HepG2 (cell line): Measurements from ENCODE around the gene HELZ. TPM values are rescaled to one million over a fixed set of nuclear protein-coding genes. Genes with fewer than 3 reads are reported as not detected.

Experiments used
- ARNTL ChIP-seq: sonication (generic); formaldehyde crosslinking; IDR thresholded peaks from 2 replicates; pipeline ENCODE4 v1.4.0; 2020; ENCODE audit warnings: mild to moderate bottlenecking, missing genetic modification reagents
- BCL3 ChIP-seq: sonication (generic); formaldehyde crosslinking; IDR thresholded peaks from 2 replicates; pipeline ENCODE4 v1.5.1; 2020; ENCODE audit warnings: mild to moderate bottlenecking, missing genetic modification reagents, moderate library complexity
- CENPX ChIP-seq: sonication (generic); formaldehyde crosslinking; IDR thresholded peaks from 2 replicates; pipeline ENCODE4 v1.9.0; 2021; ENCODE audit warnings: mild to moderate bottlenecking, missing genetic modification reagents, moderate library complexity
- EZH2 ChIP-seq: conservative IDR thresholded peaks from 2 replicates; pipeline ENCODE4 v1.6.1; 2012; ENCODE audit warnings: mild to moderate bottlenecking, low read depth, low read length, moderate library complexity
- FOSL2 ChIP-seq: sonication (generic); formaldehyde crosslinking; IDR thresholded peaks from 2 replicates; pipeline ENCODE4 v1.4.0; 2020; ENCODE audit warnings: missing genetic modification reagents
- HDAC1 ChIP-seq: sonication (generic); formaldehyde crosslinking; IDR thresholded peaks from 2 replicates; pipeline ENCODE4 v1.5.1; 2020; ENCODE audit warnings: mild to moderate bottlenecking, missing genetic modification reagents
- HDAC6 ChIP-seq: fragments of 200-600 bp; sonication (generic); IDR thresholded peaks from 2 replicates; pipeline ENCODE4 v1.7.0; 2017; ENCODE audit warnings: mild to moderate bottlenecking, antibody characterized with exemption, low read length, low read depth
- MTF2 ChIP-seq: sonication (generic); formaldehyde crosslinking; IDR thresholded peaks from 2 replicates; pipeline ENCODE4 v1.5.0; 2020; ENCODE audit warnings: missing genetic modification reagents, borderline replicate concordance
- NBN ChIP-seq: fragments of 450-650 bp; conservative IDR thresholded peaks from 2 replicates; pipeline ENCODE4 v1.6.1; 2017
- NFKB2 ChIP-seq: sonication (generic); formaldehyde crosslinking; IDR thresholded peaks from 2 replicates; pipeline ENCODE4 v1.4.0; 2020; ENCODE audit warnings: missing genetic modification reagents, borderline replicate concordance
- NFRKB ChIP-seq: fragments of 450-650 bp; IDR thresholded peaks from 2 replicates; pipeline ENCODE4 v1.6.1; 2017
- TAF15 ChIP-seq: fragments of 200-400 bp; formaldehyde crosslinking; IDR thresholded peaks from one replicate; pipeline ENCODE4 v1.6.1; 2018; ENCODE audit warnings: mild to moderate bottlenecking, low read depth, low read length; ENCODE audit not compliant: poor library complexity, severe bottlenecking
- TEAD3 ChIP-seq: optimal IDR thresholded peaks from 2 replicates; pipeline ENCODE3; 2016; ENCODE audit warnings: borderline replicate concordance
- ZNF142 ChIP-seq: sonication (generic); formaldehyde crosslinking; IDR thresholded peaks from 2 replicates; pipeline ENCODE4 v1.4.0; 2020; ENCODE audit warnings: missing genetic modification reagents
- ZNF251 ChIP-seq: sonication (generic); formaldehyde crosslinking; IDR thresholded peaks from 2 replicates; pipeline ENCODE4 v1.9.0; 2021; ENCODE audit warnings: mild to moderate bottlenecking, missing genetic modification reagents
- ZNF296 ChIP-seq: sonication (generic); formaldehyde crosslinking; conservative IDR thresholded peaks from 2 replicates; pipeline ENCODE4 v1.5.0; 2020; ENCODE audit warnings: mild to moderate bottlenecking, missing genetic modification reagents
- ZNF530 ChIP-seq: sonication (generic); formaldehyde crosslinking; IDR thresholded peaks from 2 replicates; pipeline ENCODE4 v1.5.0; 2020; ENCODE audit warnings: low read depth, mild to moderate bottlenecking, missing genetic modification reagents
- polyA plus RNA-seq, 8 experiments: library from polyadenylated mRNA; depleted of rRNA in 3 of 8; stranded (reverse) in 7 of 8; unstranded in 1 of 8; fragments of >200 nt; fragmentation: Illumina TruSeq in 4 of 8; extraction: Trizol in 4 of 8; gene quantifications; 2 replicates each; pipeline versions ENCODE4 v1.2.1 to v1.2.3, GENCODE V29; 2011 to 2016; ENCODE audit warnings: low read depth in 4 of 8, missing spikeins in 1 of 8, mixed read lengths in 1 of 8; ENCODE audit not compliant: insufficient read depth in 1 of 8
- total RNA-seq, 5 experiments: library from RNA; depleted of rRNA; stranded (reverse); fragments of >200 nt; fragmentation: Illumina TruSeq; extraction: Trizol; gene quantifications; 2 replicates each; pipeline ENCODE4 v1.2.3, GENCODE V29; 2016; ENCODE audit warnings: low read depth in 1 of 5
- TF ChIP-seq, protein P1 (sequence below): sonication (generic); formaldehyde crosslinking; IDR thresholded peaks from 2 replicates; pipeline ENCODE4 v1.9.0; 2021; ENCODE audit warnings: missing genetic modification reagents, borderline replicate concordance
- TF ChIP-seq, protein P2 (sequence below): sonication (generic); formaldehyde crosslinking; IDR thresholded peaks from 2 replicates; pipeline ENCODE4 v1.5.1; 2020; ENCODE audit warnings: missing genetic modification reagents, mild to moderate bottlenecking, borderline replicate concordance

Gene HELZ
- total and polyA plus RNA-seq, 2 of the 13 experiments (the other 11 are each of a cell fraction or from before 2014, with no cell fraction given): 35.3 to 52.4 TPM

- TF ChIP-seq, protein P1, sequence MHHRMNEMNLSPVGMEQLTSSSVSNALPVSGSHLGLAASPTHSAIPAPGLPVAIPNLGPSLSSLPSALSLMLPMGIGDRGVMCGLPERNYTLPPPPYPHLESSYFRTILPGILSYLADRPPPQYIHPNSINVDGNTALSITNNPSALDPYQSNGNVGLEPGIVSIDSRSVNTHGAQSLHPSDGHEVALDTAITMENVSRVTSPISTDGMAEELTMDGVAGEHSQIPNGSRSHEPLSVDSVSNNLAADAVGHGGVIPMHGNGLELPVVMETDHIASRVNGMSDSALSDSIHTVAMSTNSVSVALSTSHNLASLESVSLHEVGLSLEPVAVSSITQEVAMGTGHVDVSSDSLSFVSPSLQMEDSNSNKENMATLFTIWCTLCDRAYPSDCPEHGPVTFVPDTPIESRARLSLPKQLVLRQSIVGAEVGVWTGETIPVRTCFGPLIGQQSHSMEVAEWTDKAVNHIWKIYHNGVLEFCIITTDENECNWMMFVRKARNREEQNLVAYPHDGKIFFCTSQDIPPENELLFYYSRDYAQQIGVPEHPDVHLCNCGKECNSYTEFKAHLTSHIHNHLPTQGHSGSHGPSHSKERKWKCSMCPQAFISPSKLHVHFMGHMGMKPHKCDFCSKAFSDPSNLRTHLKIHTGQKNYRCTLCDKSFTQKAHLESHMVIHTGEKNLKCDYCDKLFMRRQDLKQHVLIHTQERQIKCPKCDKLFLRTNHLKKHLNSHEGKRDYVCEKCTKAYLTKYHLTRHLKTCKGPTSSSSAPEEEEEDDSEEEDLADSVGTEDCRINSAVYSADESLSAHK (CRISPR knock-in tag): no peak
- TF ChIP-seq FOSL2 (peak; percentile 92), HDAC6 (no peak), ARNTL (peak; percentile 74), ZNF142 (peak; percentile 60; the same call in 1 of the 2 replicates), NFKB2 (CRISPR knock-in tag) (peak; percentile 42; the same call in 1 of the 2 replicates), NFRKB (0 out of 2 replicates have a peak, but pooled peaks have one; percentile 16), TEAD3 (peak; percentile 97), CENPX (no peak), ZNF296 (CRISPR knock-in tag) (no peak), TAF15 (no peak), BCL3 (CRISPR knock-in tag) (no peak), NBN (no peak), HDAC1 (peak; percentile 80), ZNF530 (CRISPR knock-in tag) (0 out of 2 replicates have a peak, but pooled peaks have one; percentile 22), ZNF251 (no peak), EZH2 (no peak), MTF2 (CRISPR knock-in tag) (no peak)
- TF ChIP-seq, protein P2, sequence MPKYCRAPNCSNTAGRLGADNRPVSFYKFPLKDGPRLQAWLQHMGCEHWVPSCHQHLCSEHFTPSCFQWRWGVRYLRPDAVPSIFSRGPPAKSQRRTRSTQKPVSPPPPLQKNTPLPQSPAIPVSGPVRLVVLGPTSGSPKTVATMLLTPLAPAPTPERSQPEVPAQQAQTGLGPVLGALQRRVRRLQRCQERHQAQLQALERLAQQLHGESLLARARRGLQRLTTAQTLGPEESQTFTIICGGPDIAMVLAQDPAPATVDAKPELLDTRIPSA (CRISPR knock-in tag): no peak
Observed at GRCh38 chr17:67246653-67247415, 1.8 kb upstream of the HELZ start (continued).
